Immature natural killer cell (primary cell): ENCODE data around the gene HES2. TPM values are rescaled to one million over a fixed set of nuclear protein-coding genes. Genes with fewer than 3 reads are reported as not detected.
"Not testable (repeated sequence)": the region's sequence is repeated elsewhere in the genome, so short reads cannot be mapped to it uniquely, and the experiment has no call there.

ENCODE experiments used
- DNase-seq, 3 donors: peaks; one replicate each; pipeline ENCODE4 v3.0.0; 2022; ENCODE audit warnings: mixed read lengths in 1 of 3
- H3K27ac Mint-ChIP-seq, 6 donors: one replicate each; pipeline ENCODE4 v1.8.0; 2020; ENCODE audit warnings: mixed read lengths in 6 of 6, mild to moderate bottlenecking in 5 of 6, inconsistent platforms in 4 of 6, moderate library complexity in 3 of 6
- H3K27me3 Mint-ChIP-seq, 3 donors: one replicate each; pipeline ENCODE4 v1.8.0; 2020 to 2021; ENCODE audit warnings: low read depth in 3 of 3, mild to moderate bottlenecking in 3 of 3, mixed read lengths in 3 of 3, moderate library complexity in 3 of 3, inconsistent platforms in 1 of 3
- H3K36me3 Mint-ChIP-seq, 3 donors: one replicate each; pipeline ENCODE4 v1.8.0; 2020; ENCODE audit warnings: mixed read lengths in 3 of 3, inconsistent platforms in 2 of 3, mild to moderate bottlenecking in 2 of 3
- H3K4me1 Mint-ChIP-seq, 2 donors: one replicate each; pipeline ENCODE4 v1.8.0; 2020; ENCODE audit warnings: inconsistent platforms in 2 of 2, mild to moderate bottlenecking in 2 of 2, mixed read lengths in 2 of 2, moderate library complexity in 1 of 2
- H3K4me3 Mint-ChIP-seq, 5 donors: one replicate each; pipeline ENCODE4 v1.8.0; 2020; ENCODE audit warnings: mild to moderate bottlenecking in 5 of 5, mixed read lengths in 5 of 5, inconsistent platforms in 3 of 5, moderate library complexity in 3 of 5
- H3K9me3 Mint-ChIP-seq, 6 donors: one replicate each; pipeline ENCODE4 v1.8.0; 2020; ENCODE audit warnings: mild to moderate bottlenecking in 6 of 6, mixed read lengths in 6 of 6, inconsistent platforms in 4 of 6, moderate library complexity in 3 of 6
- polyA plus RNA-seq, 3 donors: library from polyadenylated mRNA; unstranded; fragments of 300-500 nt; fragmentation: Illumina TruSeq; gene quantifications; one replicate each; pipeline ENCODE4 v1.2.3, GENCODE V29; 2021

HES2 gene
- polyA plus RNA-seq, 3 donors from 2014 or later, result not detected

DNA sequence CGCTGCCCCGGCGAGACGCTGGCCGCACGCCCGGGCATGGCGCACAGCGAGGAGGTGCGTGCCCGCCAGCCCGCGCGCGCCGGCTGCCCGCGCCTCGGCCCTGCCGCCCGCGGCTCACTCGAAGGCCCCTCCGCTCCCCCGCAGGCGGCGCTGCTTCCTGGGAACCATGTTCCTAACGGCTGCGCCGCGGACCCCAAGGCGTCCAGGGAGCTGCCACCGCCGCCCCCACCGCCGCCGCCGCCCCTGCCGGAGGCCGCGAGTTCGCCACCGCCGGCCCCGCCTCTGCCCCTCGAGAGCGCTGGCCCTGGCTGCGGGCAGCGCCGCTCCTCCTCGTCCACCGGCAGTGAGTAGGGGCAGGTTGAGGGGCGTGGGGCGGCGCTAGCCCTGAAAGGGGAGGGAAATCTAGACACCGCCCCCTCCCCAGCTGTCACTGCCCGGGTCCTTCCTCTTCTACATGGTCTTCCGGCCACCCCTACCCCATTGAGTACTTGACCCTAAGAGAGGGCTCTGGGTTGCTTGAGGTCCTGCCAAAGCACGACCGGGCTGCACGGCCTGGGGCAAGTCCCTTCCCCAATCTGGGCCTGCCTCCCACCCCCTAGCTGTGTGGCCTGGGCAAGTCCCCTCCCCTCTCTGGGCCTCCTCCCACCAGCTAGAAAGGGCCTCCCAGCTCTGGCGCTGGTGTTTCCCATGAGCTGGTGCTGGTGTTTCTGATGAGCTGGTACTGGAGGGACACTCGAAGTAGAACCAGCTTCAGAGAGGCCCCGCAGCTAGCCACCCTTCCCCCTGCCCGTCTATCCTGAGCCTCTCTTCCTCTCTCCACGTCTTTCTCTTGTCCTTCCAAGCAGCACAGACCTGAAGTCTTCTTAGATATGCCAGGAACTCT lies 29.3 kb upstream of the HES2 start:
- Mint-ChIP-seq H3K27ac (no peak overlapping the region), H3K4me3 (peak overlapping the region in 4 of 5 donors; percentile 9 to 44 (median 33)), H3K4me1 (peaks cover 0 to 7% of the 10 kb centered on the region in 2 donors), H3K27me3 (peaks cover 17 to 28% (median 22%) of the 10 kb centered on the region in 3 donors), H3K9me3 (peaks cover 0 to 4% (median 0%) of the 10 kb centered on the region in 6 donors), H3K36me3 (no peaks in the 10 kb centered on the region)
- no peak for DNase-seq

DNA sequence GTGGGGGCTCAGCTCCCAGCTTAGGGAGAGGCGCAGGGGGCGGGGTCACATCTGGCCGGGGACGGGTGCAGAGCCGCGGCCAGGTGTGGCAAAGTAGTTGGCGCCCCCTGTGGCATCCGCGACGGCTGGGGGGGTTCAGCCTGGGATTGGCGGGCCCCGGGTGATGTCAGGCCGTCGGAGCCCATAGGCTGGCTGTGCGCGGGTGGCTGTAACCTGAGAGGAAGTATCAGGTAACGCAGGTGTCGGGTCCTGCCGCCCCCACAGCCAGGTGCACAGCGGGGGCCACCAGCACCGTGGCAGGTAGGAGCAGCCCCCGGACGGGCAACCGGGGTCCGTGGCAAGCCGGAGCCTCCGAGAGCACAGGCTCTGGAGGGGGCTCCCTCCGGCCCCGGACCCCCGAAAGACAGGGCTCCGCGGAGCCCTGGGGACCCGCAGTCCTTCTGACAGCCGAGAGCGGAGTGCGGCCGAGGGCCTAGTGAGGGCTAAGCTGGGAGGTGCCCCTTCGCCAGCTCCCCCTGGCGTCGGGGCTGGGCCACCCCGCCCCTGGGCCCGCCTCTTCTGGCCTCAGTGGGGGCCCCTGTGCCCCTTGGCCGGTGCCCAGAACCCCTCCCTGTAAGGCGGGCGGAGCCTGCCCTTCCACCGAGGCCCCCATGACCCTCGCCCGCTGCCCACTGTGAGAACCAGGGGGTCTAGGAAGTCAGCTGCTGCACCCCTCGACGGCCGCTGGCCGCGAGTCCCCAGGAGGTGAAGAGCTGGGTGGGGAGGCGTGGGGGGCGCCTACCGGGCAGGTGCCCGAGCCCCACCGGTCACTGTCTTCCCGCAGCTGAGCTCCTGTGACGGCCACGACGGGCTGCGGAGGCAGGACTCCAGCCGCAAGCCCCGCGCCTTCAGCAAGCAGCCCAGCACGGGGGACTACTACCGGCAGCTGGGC lies 28.4 kb upstream of the HES2 start:
- Mint-ChIP-seq H3K27ac (no peak overlapping the region), H3K27me3 (peaks cover 14 to 24% (median 22%) of the 10 kb centered on the region in 3 donors), H3K36me3 (no peaks in the 10 kb centered on the region), H3K9me3 (peaks cover 0 to 4% (median 0%) of the 10 kb centered on the region in 6 donors), H3K4me1 (peaks cover 0 to 7% of the 10 kb centered on the region in 2 donors), H3K4me3 (peak overlapping the region in 2 of 5 donors; percentile 12 to 35)
- no peak for DNase-seq

DNA sequence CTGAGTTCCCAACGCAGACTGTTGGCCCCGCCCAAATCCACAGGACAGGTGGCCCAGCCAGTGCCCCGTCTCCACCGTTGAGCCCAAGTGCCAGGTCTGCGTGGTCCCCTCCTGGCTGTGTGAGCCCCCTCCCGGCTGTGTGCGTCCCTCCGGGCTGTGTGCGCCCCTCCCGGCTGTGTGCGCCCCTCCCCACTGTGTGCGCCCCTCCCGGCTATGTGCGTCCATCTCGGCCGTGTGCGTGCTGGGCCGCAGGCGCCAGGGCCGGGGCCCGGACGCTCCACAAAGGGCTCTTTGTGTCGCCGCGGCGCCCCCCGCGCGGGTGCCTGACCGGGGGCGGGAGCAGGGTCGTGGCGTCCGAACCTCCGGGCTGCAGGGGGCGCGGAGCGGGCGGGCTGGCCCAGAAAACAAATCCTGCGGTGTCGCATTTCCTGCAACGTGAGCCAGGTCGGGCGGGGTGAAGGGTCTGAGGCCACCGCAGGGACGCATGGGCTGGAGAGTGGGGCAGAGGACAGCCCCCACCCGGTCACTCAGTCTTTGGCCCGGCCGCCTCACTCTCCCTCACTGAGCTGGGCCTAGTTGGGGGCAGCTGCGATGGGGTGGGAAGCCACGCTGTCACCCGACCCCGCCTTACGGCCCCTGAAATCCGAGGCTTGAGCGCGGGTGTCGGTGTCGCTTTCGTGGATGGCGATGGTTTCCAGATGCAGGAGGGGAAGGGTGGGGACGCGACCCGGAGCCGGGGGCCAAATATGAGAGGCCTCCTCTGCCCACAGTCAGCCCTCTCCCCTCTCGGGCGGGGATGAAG lies 27.5 kb upstream of the HES2 start:
- peak overlapping the region in 3 of 5 donors; percentile 12 to 44 (median 35) for H3K4me3 Mint-ChIP-seq
- H3K27me3 Mint-ChIP-seq, result peaks cover 12 to 22% (median 20%) of the 10 kb centered on the region in 3 donors

GRCh38 chr1:6446665-6447015 lies 26.9 kb upstream of the HES2 start:
- peaks cover 12 to 22% (median 20%) of the 10 kb centered on the region in 3 donors for H3K27me3 Mint-ChIP-seq
- no peak overlapping the region for H3K27ac Mint-ChIP-seq
- H3K36me3 Mint-ChIP-seq, result no peaks in the 10 kb centered on the region
- peaks cover 0 to 7% of the 10 kb centered on the region in 2 donors for H3K4me1 Mint-ChIP-seq
- peak overlapping the region in 1 of 5 donors; percentile 33 for H3K4me3 Mint-ChIP-seq
- H3K9me3 Mint-ChIP-seq, result peaks cover 0 to 4% (median 0%) of the 10 kb centered on the region in 6 donors
- DNase-seq, result no peak

More for the DNA sequence above, 27.5 kb upstream of the HES2 start:
- no peaks in the 10 kb centered on the region for H3K36me3 Mint-ChIP-seq
- DNase-seq, result no peak
- peaks cover 0 to 4% (median 0%) of the 10 kb centered on the region in 6 donors for H3K9me3 Mint-ChIP-seq
- H3K27ac Mint-ChIP-seq, result no peak overlapping the region
- H3K4me1 Mint-ChIP-seq, result peaks cover 0 to 7% of the 10 kb centered on the region in 2 donors

GRCh38 chr1:6445929-6446328 lies 26.2 kb upstream of the HES2 start:
- not testable (repeated sequence) for H3K27ac Mint-ChIP-seq, H3K4me3 Mint-ChIP-seq, H3K4me1 Mint-ChIP-seq, DNase-seq, H3K36me3 Mint-ChIP-seq, H3K9me3 Mint-ChIP-seq
- peaks cover 11 to 23% (median 22%) of the 10 kb centered on the region in 3 donors for H3K27me3 Mint-ChIP-seq

GRCh38 chr1:6445062-6445763 lies 25.5 kb upstream of the HES2 start:
- Mint-ChIP-seq H3K4me3 (no peak overlapping the region), H3K9me3 (peaks cover 0 to 4% (median 0%) of the 10 kb centered on the region in 6 donors), H3K36me3 (no peaks in the 10 kb centered on the region)

GRCh38 chr1:6444377-6444776 lies 24.7 kb upstream of the HES2 start:
- peaks cover 0 to 2% (median 0%) of the 10 kb centered on the region in 6 donors for H3K9me3 Mint-ChIP-seq
- peaks cover 12 to 20% (median 17%) of the 10 kb centered on the region in 3 donors for H3K27me3 Mint-ChIP-seq
- no peak overlapping the region for H3K4me3 Mint-ChIP-seq
- H3K27ac Mint-ChIP-seq, result no peak overlapping the region
- DNase-seq, result no peak
- no peaks in the 10 kb centered on the region for H3K36me3 Mint-ChIP-seq
- H3K4me1 Mint-ChIP-seq, result peaks cover 2 to 9% of the 10 kb centered on the region in 2 donors

More at GRCh38 chr1:6445062-6445763, 25.5 kb upstream of the HES2 start:
- H3K27ac Mint-ChIP-seq, result no peak overlapping the region
- no peak for DNase-seq
- peaks cover 0 to 10% of the 10 kb centered on the region in 2 donors for H3K4me1 Mint-ChIP-seq
- H3K27me3 Mint-ChIP-seq, result peaks cover 10 to 22% (median 18%) of the 10 kb centered on the region in 3 donors

DNA sequence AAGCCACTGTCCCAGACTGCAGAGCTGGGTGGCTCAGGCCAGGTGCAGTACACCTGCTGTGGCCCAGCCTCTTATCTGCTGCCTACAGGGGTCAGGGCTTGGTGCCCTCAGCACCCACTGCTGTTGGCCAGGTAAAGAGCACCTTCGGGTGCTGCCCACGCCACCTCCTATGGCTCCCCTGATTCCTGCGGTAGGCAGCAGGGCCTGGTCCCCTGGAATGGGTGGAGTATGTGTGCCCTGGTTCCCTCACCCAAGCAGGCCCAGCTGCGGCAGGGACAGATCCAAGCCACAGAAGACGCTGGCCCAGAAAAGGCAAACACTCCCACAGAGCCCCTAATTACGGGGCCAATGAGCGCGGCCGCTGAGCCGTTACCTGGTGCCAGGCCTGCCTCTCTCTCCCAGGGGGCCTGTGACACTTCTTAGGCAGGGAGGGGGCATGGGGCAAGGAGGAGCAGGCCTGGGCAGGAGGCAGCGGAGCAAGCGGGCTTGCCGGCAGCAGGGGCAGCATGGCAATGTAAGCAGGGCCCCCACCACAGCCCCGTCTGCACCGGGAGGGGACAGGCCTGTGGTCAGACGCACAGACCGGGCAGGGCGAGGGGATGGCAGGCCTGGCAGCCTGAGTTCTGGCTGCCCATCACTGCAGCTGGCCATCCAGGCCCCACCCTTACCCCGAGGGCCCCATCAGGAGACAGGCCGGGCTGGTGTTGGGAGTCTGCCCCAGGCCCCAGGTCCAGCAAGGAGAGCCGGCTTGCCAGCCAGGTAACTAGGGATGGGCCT lies 23.8 kb upstream of the HES2 start:
- H3K36me3 Mint-ChIP-seq, result no peaks in the 10 kb centered on the region
- H3K27me3 Mint-ChIP-seq, result peaks cover 9 to 16% (median 14%) of the 10 kb centered on the region in 3 donors
- H3K4me1 Mint-ChIP-seq, result peaks cover 5 to 8% of the 10 kb centered on the region in 2 donors
- no peaks in the 10 kb centered on the region for H3K9me3 Mint-ChIP-seq
- H3K27ac Mint-ChIP-seq, result no peak overlapping the region
- H3K4me3 Mint-ChIP-seq, result no peak overlapping the region
- DNase-seq, result no peak

DNA sequence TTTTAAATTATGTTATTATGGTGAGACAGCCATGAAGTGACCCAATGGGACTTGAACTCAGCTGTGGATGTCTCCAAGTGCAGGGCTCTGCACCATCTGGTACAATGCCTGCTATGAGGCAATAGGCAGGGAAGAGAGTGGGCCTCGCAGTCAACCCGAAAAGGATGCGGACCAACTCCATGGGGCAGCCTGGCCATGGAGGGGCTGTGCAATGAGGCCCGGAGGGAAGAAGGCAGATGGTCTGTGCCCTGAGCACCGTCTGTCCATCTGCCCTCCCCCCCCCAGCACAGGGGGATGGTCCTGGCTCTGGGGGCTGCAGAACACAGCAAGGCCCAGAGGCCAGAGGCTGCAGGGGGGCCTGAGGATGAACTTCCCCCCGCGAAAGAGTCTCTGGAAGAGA lies 21.9 kb upstream of the HES2 start:
- no peaks in the 10 kb centered on the region for H3K9me3 Mint-ChIP-seq
- peak overlapping the region in 2 of 5 donors; percentile 54 to 64 for H3K4me3 Mint-ChIP-seq
- no peak overlapping the region for H3K27ac Mint-ChIP-seq
- no peak for DNase-seq
- H3K27me3 Mint-ChIP-seq, result peaks cover 10 to 19% (median 13%) of the 10 kb centered on the region in 3 donors
- H3K36me3 Mint-ChIP-seq, result no peaks in the 10 kb centered on the region
- H3K4me1 Mint-ChIP-seq, result peaks cover 5 to 10% of the 10 kb centered on the region in 2 donors

DNA sequence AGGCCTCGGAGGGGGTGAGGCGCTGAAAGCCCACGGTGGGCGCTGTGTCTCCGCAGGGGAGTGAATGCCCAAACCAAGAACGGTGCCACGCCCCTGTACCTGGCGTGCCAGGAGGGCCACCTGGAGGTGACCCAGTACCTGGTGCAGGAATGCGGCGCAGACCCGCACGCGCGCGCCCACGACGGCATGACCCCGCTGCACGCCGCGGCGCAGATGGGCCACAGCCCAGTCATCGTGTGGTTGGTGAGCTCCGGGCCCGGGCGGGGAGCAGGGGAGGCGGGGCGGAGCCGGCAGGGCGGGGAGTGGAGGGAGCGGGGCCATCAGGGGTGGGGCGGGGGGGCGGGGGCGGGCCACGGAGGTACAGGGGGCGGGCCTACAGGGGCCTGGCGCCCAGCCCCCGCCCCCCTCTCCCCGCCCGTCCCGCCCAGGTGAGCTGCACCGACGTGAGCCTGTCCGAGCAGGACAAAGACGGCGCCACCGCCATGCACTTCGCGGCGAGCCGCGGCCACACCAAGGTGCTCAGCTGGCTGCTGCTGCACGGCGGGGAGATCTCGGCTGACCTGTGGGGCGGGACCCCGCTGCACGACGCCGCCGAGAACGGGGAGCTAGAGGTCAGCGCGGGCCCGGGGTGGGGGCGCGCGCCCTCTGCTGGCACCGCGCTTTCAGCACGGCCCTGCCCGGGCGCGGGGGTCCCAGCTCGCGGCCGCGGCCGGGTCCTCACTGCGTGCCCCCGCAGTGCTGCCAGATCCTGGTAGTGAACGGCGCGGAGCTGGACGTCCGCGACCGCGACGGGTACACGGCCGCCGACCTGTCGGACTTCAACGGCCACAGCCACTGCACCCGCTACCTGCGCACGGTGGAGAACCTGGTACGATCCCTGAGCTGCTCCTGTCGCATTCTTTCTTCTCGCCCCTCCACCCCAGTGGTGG lies 20.7 kb upstream of the HES2 start:
- Mint-ChIP-seq H3K9me3 (no peaks in the 10 kb centered on the region), H3K27ac (no peak overlapping the region), H3K4me3 (peak overlapping the region; percentile 54 to 74 (median 65)), H3K27me3 (peaks cover 9 to 19% (median 12%) of the 10 kb centered on the region in 3 donors), H3K36me3 (no peaks in the 10 kb centered on the region), H3K4me1 (peaks cover 5 to 10% of the 10 kb centered on the region in 2 donors)
- DNase-seq, result peak; percentile 60 to 66 (median 64)

- Mint-ChIP-seq H3K27me3 (peaks cover 5 to 14% (median 12%) of the 10 kb centered on the region in 3 donors), H3K4me1 (peaks cover 5 to 10% of the 10 kb centered on the region in 2 donors), H3K27ac (no peak overlapping the region), H3K9me3 (no peaks in the 10 kb centered on the region), H3K36me3 (no peaks in the 10 kb centered on the region), H3K4me3 (peak overlapping the region in 4 of 5 donors; percentile 34 to 71 (median 46))
- peak; percentile 65 to 69 (median 68) for DNase-seq
Measured at GRCh38 chr1:6438047-6438525, 18.4 kb upstream of the HES2 start.
